Measurements from ENCODE around the gene TIMP3. TPM values are rescaled to one million over a fixed set of nuclear protein-coding genes. Genes with fewer than 3 reads are reported as not detected.

TIMP3 gene
- polyA plus RNA-seq, 1 donor (not counting 4 experiments of a cell fraction or from before 2014, with no cell fraction given), result 34.3 TPM

DNA sequence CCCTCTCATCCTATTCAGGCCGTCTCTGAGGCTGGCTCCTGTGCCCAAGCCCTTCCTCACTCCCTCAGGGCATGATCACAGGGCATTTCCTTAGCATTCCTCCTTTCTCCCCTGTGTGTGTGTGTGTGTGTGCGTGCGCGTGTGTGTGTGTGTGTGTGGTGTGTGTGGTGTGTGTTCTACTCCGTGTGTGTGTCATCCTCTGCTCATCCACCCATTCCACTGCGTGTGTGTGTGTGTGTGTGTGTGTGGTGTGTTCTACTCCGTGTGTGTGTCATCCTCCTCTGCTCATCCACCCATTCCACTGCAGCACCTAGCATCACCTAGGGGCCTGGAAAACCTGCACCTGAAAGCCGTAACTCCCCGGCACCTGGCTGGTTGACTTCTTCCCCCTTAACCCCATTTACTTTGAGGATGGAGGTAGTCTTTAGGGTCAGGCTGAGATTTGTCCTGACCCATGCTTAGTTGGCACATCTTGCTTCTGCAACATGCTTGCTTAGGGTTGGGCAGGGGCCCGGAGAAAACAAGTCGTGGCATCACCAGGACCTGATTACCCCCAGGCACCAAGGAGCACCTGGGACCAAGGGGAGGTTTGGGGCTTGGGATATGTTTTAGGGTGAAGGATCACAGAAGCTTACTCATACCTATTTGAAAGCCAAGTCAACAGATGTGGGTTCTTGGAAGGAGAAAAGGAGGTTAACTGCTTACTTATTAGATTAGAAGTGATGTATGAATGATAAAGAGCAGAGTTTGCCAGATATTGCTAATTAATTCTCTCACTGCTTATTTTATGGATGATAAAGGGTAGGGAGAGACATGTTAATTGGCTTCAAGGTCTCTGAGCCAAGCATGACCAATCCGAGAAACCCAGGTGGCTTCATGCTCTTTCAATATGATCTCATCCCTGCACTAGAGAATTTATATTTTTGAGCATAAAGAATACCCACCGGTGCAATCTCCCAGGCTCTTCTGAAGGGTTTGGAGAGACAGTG, 18.9 kb downstream of the TIMP3 start:
- no peak overlapping the region for H2AFZ ChIP-seq (ENCODE audit: control insufficient read depth, low read length)
- no peak overlapping the region for H3K4me3 ChIP-seq (ENCODE audit: control insufficient read depth in 2 of 3, extremely low read depth in 1 of 3, insufficient read depth in 2 of 3, low read depth in 1 of 3, low read length in 3 of 3)
- no peaks in the 10 kb centered on the region for H3K79me2 ChIP-seq (ENCODE audit: control insufficient read depth, insufficient read depth, low read length)
- TF ChIP-seq EZH2 (IDR thresholded peaks at IDR 0.05; ENCODE audit: low read length), result no peak
- TF ChIP-seq, protein P1, sequence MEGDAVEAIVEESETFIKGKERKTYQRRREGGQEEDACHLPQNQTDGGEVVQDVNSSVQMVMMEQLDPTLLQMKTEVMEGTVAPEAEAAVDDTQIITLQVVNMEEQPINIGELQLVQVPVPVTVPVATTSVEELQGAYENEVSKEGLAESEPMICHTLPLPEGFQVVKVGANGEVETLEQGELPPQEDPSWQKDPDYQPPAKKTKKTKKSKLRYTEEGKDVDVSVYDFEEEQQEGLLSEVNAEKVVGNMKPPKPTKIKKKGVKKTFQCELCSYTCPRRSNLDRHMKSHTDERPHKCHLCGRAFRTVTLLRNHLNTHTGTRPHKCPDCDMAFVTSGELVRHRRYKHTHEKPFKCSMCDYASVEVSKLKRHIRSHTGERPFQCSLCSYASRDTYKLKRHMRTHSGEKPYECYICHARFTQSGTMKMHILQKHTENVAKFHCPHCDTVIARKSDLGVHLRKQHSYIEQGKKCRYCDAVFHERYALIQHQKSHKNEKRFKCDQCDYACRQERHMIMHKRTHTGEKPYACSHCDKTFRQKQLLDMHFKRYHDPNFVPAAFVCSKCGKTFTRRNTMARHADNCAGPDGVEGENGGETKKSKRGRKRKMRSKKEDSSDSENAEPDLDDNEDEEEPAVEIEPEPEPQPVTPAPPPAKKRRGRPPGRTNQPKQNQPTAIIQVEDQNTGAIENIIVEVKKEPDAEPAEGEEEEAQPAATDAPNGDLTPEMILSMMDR (optimal IDR thresholded peaks at IDR 0.05 in 1 of 3, IDR thresholded peaks at IDR 0.05 in 1 of 3, conservative IDR thresholded peaks at IDR 0.05 in 1 of 3; ENCODE audit: extremely low read depth in 1 of 3, insufficient read depth in 2 of 3, low read length in 3 of 3), result peak in 1 of 3 experiments; percentile 12
- peaks cover 23% of the 10 kb centered on the region for H3K4me1 ChIP-seq (ENCODE audit: control insufficient read depth, extremely low read depth, insufficient read depth, low read length)
- H3K9me3 ChIP-seq (ENCODE audit: control insufficient read depth, low read depth, low read length), result no peaks in the 10 kb centered on the region
- no peaks in the 10 kb centered on the region for H3K27me3 ChIP-seq (ENCODE audit: control insufficient read depth, extremely low read depth, insufficient read depth, low read length)
- FAIRE-seq (peak; percentile 94), DNase-seq (ENCODE audit: low read depth, low spot score) (peak; percentile 95)
- H3K9ac ChIP-seq (ENCODE audit: control insufficient read depth, extremely low read depth, insufficient read depth, low read length), result no peak overlapping the region
- dilution Hi-C loops (cut with MboI; ENCODE audit: extremely low pct_ligation_motif_present, low sequenced_read_pairs), result no loop called here
- H3K27ac ChIP-seq (ENCODE audit: control insufficient read depth, insufficient read depth, low read length), result peak overlapping the region; percentile 22
- peaks cover 2% of the 10 kb centered on the region for H3K9me1 ChIP-seq (ENCODE audit: control insufficient read depth, extremely low read depth, insufficient read depth, low read length)
- peak overlapping the region; percentile 37 for H3K4me2 ChIP-seq (ENCODE audit: control insufficient read depth, extremely low read depth, insufficient read depth, low read depth, low read length)
- peaks cover 0 to 3% of the 10 kb centered on the region in 2 experiments for H3K36me3 ChIP-seq (ENCODE audit: control insufficient read depth in 2 of 2, extremely low read depth in 1 of 2, insufficient read depth in 2 of 2, low read length in 2 of 2)
- H4K20me1 ChIP-seq (ENCODE audit: control insufficient read depth, extremely low read depth, insufficient read depth, low read length), result no peaks in the 10 kb centered on the region

GRCh38 chr22:32822179-32822877, 20.8 kb downstream of the TIMP3 start:
- H3K79me2 ChIP-seq (ENCODE audit: control insufficient read depth, insufficient read depth, low read length), result no peaks in the 10 kb centered on the region
- FAIRE-seq (no peak), DNase-seq (ENCODE audit: low read depth, low spot score) (no peak)
- peaks cover 0 to 3% of the 10 kb centered on the region in 2 experiments for H3K36me3 ChIP-seq (ENCODE audit: control insufficient read depth in 2 of 2, extremely low read depth in 1 of 2, insufficient read depth in 2 of 2, low read length in 2 of 2)
- H4K20me1 ChIP-seq (ENCODE audit: control insufficient read depth, extremely low read depth, insufficient read depth, low read length), result no peaks in the 10 kb centered on the region
- dilution Hi-C loops (cut with MboI; ENCODE audit: extremely low pct_ligation_motif_present, low sequenced_read_pairs), result no loop called here
- H3K4me3 ChIP-seq (ENCODE audit: control insufficient read depth in 2 of 3, extremely low read depth in 1 of 3, insufficient read depth in 2 of 3, low read depth in 1 of 3, low read length in 3 of 3), result no peak overlapping the region
- H3K9me1 ChIP-seq (ENCODE audit: control insufficient read depth, extremely low read depth, insufficient read depth, low read length), result no peaks in the 10 kb centered on the region
- H3K27me3 ChIP-seq (ENCODE audit: control insufficient read depth, extremely low read depth, insufficient read depth, low read length), result no peaks in the 10 kb centered on the region
- TF ChIP-seq, protein P1 (optimal IDR thresholded peaks at IDR 0.05 in 1 of 3, IDR thresholded peaks at IDR 0.05 in 1 of 3, conservative IDR thresholded peaks at IDR 0.05 in 1 of 3; ENCODE audit: extremely low read depth in 1 of 3, insufficient read depth in 2 of 3, low read length in 3 of 3), result no peak
- no peak for TF ChIP-seq EZH2 (IDR thresholded peaks at IDR 0.05; ENCODE audit: low read length)
- H3K9me3 ChIP-seq (ENCODE audit: control insufficient read depth, low read depth, low read length), result no peaks in the 10 kb centered on the region
- H3K27ac ChIP-seq (ENCODE audit: control insufficient read depth, insufficient read depth, low read length), result no peak overlapping the region
- H2AFZ ChIP-seq (ENCODE audit: control insufficient read depth, low read length), result no peak overlapping the region
- peaks cover 32% of the 10 kb centered on the region for H3K4me1 ChIP-seq (ENCODE audit: control insufficient read depth, extremely low read depth, insufficient read depth, low read length)
- H3K4me2 ChIP-seq (ENCODE audit: control insufficient read depth, extremely low read depth, insufficient read depth, low read depth, low read length), result no peak overlapping the region
- H3K9ac ChIP-seq (ENCODE audit: control insufficient read depth, extremely low read depth, insufficient read depth, low read length), result no peak overlapping the region
